Testis (tissue), 3 donors: ENCODE data around the gene POU2AF1. TPM values are rescaled to one million over a fixed set of nuclear protein-coding genes. Genes with fewer than 3 reads are reported as not detected.

Experiments
- DNase-seq: peaks from one replicate; pipeline ENCODE4 v3.0.0-alpha.2; 2019
- H3K27ac ChIP-seq, 2 donors: fragments of 200-600 bp; sonication (generic); one replicate each; pipeline ENCODE4 v1.5.1; 2019
- H3K27me3 ChIP-seq: fragments of 200-600 bp; sonication (generic); one replicate; pipeline ENCODE4 v1.5.1; 2019
- H3K36me3 ChIP-seq: fragments of 200-600 bp; sonication (generic); one replicate; pipeline ENCODE4 v1.5.1; 2017; ENCODE audit warnings: low read depth; ENCODE audit errors: missing control alignments
- H3K4me1 ChIP-seq: fragments of 200-600 bp; sonication (generic); one replicate; pipeline ENCODE4 v1.5.1; 2019
- H3K4me3 ChIP-seq, 2 donors: fragments of 200-600 bp; sonication (generic); one replicate each; pipeline ENCODE4 v1.5.1; 2017 to 2019
- H3K9me3 ChIP-seq: fragments of 200-600 bp; sonication (generic); one replicate; pipeline ENCODE4 v1.5.1; 2017
- CTCF ChIP-seq, 3 experiments: fragments of 450-650 bp in 2 of 3; fragments of 200-600 bp in 1 of 3; sonication (generic) in 1 of 3; IDR thresholded peaks; one replicate each; pipeline ENCODE4 v1.5.1; 2016 to 2019; ENCODE audit warnings: antibody characterized with exemption in 3 of 3, mild to moderate bottlenecking in 2 of 3, moderate library complexity in 1 of 3
- POLR2A ChIP-seq: fragments of 450-650 bp; IDR thresholded peaks from one replicate; pipeline ENCODE4 v1.6.1; 2017; ENCODE audit warnings: antibody characterized with exemption, mild to moderate bottlenecking, moderate library complexity
- WGBS, 2 donors: methylation state at CpG; one replicate each; pipeline ENCODE4 v1.1.5; 2018; 5-methylcytosine and 5-hydroxymethylcytosine counted together
- intact Hi-C: fragments of 100-400 bp; cut with DNase I; formaldehyde crosslinking; loops from one replicate; pipeline ENCODE4 v1.15.1; 2023; ENCODE audit warnings: low total_unique reads
- polyA plus RNA-seq: library from polyadenylated mRNA; stranded (reverse); fragments of 350-450 nt; fragmentation: Illumina TruSeq; extraction: RNeasy Lipid Tissue Mini Kit (QIAGEN cat#74804); gene quantifications from one replicate; pipeline ENCODE4 v1.2.3, GENCODE V29; 2014; ENCODE audit warnings: low read depth, low replicate concordance; ENCODE audit not compliant: insufficient read depth
- total RNA-seq, 2 donors: library from RNA; depleted of rRNA; stranded (reverse); fragments of >200 nt; gene quantifications; one replicate each; pipeline ENCODE4 v1.2.3, GENCODE V29; 2016

The POU2AF1 gene
- total and polyA plus RNA-seq, 3 donors from 2014 or later: 2.7 to 4.6 (median 2.8) TPM

DNA sequence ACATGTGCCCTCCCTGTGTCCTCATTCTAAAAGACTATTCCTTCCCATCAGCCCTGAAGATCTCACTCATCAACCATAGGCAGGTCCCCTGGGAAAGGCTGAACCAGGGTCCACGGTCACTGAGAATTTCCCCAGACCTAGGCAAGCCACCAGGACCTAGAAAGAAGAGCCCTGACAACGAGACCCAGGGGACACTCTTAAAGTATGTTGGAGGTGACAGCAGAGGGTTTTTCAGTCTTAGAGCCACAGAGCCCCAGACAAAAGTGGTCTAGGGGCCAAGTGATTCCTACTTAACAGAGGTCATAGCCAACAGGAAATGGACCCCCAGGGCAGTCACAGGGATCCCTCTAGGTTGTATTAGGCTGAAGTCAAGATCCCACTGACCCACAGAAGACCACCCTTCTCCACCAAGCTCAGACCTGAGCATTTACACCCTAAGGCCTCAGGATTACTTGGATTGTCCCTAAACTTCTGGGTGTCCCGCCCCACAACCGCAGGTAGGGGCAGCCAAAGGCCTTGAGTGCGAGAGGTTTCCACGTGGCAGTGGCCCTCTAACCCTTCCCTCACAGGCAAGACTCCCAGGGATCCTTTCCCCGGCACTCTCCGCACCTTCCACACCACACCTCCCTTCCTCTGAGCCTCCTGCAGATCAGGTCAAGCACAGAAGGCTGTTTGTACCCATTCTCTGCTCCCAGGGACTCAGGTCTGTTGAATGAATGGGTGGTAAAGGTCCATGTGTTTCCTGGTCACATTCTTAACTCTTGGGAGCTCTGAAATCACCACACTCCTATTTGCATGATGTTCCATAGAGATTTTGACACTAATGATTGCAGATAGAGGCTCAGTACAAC is 12.3 kb downstream of the POU2AF1 start:
- intact Hi-C loops: no loop called here
- Histone ChIP-seq H3K9me3 (no peaks in the 10 kb centered on the region), H3K36me3 (no peaks in the 10 kb centered on the region), H3K27ac (no peak overlapping the region), H3K4me3 (no peak overlapping the region), H3K27me3 (no peaks in the 10 kb centered on the region), H3K4me1 (no peaks in the 10 kb centered on the region)
- WGBS, 2 donors: 96 to 99% methylated on average over 8 of the region's 8 CpGs
- no peak for DNase-seq
- TF ChIP-seq POLR2A: no peak
- no peak for TF ChIP-seq CTCF (IDR thresholded peaks at IDR 0.05)

DNA sequence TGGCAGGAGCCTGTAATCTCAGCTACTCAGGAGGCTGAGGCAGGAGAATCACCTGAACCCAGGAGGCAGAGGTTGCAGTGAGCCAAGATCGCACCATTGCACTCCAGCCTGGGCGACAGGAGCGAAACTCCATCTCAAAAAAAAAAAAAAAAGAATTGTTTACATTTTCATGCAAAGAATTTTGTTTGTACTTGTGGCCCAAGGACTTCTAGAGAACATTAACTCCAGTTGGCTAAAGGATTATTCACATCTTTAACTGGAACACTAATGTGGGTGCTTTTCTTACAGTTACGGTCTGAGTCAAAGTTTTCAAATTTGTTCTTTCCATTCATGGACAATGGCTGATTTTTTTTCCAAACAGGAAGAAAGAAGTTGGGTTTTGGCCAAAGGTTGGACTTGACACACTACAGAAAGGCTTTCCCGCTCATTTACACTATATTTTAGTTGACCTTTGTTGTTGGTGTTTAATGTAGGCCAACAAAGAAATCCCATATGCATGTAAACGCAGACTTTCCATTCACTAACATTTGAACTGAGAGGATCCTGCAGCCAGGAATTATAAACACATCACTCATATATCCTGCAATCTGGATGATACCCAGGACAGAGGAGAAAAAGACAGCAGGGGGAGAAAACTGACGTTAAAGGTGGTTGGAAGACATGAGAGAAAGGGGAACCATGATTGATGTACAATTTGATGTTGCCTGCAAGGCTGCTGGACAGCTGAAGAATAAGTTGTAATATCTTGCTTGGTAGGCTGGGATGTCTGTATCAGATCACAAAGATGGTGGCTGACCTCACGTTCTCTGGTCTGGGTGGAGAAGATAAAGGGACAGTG is 13.1 kb downstream of the POU2AF1 start:
- DNase-seq: no peak
- Histone ChIP-seq H3K27ac (no peak overlapping the region), H3K4me3 (no peak overlapping the region), H3K9me3 (no peaks in the 10 kb centered on the region), H3K4me1 (no peaks in the 10 kb centered on the region), H3K27me3 (no peaks in the 10 kb centered on the region), H3K36me3 (no peaks in the 10 kb centered on the region)
- TF ChIP-seq CTCF (IDR thresholded peaks at IDR 0.05) (no peak), POLR2A (no peak)
- 69 to 70% methylated on average over 8 of the region's 8 CpGs for WGBS, 2 donors
- intact Hi-C loops: no loop called here

- Histone ChIP-seq H3K4me3 (no peak overlapping the region), H3K27me3 (no peaks in the 10 kb centered on the region), H3K4me1 (no peaks in the 10 kb centered on the region), H3K27ac (no peak overlapping the region), H3K9me3 (no peaks in the 10 kb centered on the region), H3K36me3 (no peaks in the 10 kb centered on the region)
- TF ChIP-seq POLR2A (no peak), CTCF (IDR thresholded peaks at IDR 0.05) (no peak)
- no peak for DNase-seq
- whole genome bisulfite sequencing, 2 donors: 90 to 92% methylated on average over 3 of the region's 3 CpGs
- intact Hi-C loops: no loop called here
Observed at GRCh38 chr11:111364503-111364902, 14.6 kb downstream of the POU2AF1 start.

DNA sequence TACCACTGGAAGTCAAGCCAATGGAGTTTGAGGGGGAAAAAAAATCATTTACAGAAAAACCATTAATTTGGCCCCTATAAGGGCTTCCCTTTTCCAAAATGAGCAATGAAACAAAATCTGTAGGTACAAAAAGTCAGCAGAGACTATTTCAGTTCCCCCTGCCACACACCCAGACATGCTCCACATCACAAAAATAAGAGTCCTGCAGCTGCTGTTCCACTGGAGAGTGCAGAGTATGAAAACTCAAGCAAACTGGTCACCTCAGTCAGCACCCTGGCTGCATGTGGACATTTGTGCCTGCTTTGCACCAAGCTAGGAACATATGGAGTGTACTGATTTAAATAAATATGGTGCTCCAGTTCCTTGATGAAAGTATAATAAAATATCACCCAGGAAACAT is 15.1 kb downstream of the POU2AF1 start:
- intact Hi-C loops: no loop called here
- Histone ChIP-seq H3K27me3 (no peaks in the 10 kb centered on the region), H3K4me1 (no peaks in the 10 kb centered on the region), H3K4me3 (no peak overlapping the region), H3K9me3 (no peaks in the 10 kb centered on the region), H3K27ac (no peak overlapping the region), H3K36me3 (no peaks in the 10 kb centered on the region)
- no peak for DNase-seq
- TF ChIP-seq POLR2A: no peak
- TF ChIP-seq CTCF (IDR thresholded peaks at IDR 0.05): no peak
